NOMO-1 (cell line): ENCODE results near the gene ZNF69.
"Not testable (repeated sequence)": the region's sequence is repeated elsewhere in the genome, so short reads cannot be mapped to it uniquely, and the experiment has no call there.

Experiments used
- DNase-seq, 2 experiments: peaks; one replicate each; lab custom pipeline; 2025; ENCODE audit not compliant: unreplicated experiment in 2 of 2; lab: John Stamatoyannopoulos, UW

ZNF69 gene

DNA sequence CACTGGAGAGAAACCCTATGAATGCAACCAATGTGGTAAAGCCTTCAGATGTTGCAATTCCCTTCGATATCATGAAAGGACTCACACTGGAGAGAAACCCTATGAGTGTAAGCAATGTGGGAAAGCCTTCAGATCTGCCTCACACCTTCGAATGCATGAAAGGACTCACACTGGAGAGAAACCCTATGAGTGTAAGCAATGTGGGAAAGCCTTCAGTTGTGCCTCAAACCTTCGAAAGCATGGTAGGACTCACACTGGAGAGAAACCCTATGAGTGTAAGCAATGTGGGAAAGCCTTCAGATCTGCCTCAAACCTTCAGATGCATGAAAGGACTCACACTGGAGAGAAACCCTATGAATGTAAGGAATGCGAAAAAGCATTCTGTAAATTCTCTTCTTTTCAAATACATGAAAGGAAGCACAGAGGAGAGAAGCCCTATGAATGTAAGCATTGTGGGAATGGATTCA is 62.1 kb downstream of the ZNF69 start:
- not testable (repeated sequence) for DNase-seq

GRCh38 chr19:11950312-11950711 is 62.7 kb downstream of the ZNF69 start:
- DNase-seq, result no peak
